GM19324 (cell line): ENCODE measurements around the gene UVSSA.

Source experiments
- ATAC-seq: cut with Tn5 transposase; IDR thresholded peaks from one replicate; pipeline ENCODE4 v1.9.1; 2021; ENCODE audit warnings: mild to moderate bottlenecking, moderate library complexity; ENCODE audit not compliant: unreplicated experiment, low FRiP score

UVSSA gene, protein sequence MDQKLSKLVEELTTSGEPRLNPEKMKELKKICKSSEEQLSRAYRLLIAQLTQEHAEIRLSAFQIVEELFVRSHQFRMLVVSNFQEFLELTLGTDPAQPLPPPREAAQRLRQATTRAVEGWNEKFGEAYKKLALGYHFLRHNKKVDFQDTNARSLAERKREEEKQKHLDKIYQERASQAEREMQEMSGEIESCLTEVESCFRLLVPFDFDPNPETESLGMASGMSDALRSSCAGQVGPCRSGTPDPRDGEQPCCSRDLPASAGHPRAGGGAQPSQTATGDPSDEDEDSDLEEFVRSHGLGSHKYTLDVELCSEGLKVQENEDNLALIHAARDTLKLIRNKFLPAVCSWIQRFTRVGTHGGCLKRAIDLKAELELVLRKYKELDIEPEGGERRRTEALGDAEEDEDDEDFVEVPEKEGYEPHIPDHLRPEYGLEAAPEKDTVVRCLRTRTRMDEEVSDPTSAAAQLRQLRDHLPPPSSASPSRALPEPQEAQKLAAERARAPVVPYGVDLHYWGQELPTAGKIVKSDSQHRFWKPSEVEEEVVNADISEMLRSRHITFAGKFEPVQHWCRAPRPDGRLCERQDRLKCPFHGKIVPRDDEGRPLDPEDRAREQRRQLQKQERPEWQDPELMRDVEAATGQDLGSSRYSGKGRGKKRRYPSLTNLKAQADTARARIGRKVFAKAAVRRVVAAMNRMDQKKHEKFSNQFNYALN

DNA sequence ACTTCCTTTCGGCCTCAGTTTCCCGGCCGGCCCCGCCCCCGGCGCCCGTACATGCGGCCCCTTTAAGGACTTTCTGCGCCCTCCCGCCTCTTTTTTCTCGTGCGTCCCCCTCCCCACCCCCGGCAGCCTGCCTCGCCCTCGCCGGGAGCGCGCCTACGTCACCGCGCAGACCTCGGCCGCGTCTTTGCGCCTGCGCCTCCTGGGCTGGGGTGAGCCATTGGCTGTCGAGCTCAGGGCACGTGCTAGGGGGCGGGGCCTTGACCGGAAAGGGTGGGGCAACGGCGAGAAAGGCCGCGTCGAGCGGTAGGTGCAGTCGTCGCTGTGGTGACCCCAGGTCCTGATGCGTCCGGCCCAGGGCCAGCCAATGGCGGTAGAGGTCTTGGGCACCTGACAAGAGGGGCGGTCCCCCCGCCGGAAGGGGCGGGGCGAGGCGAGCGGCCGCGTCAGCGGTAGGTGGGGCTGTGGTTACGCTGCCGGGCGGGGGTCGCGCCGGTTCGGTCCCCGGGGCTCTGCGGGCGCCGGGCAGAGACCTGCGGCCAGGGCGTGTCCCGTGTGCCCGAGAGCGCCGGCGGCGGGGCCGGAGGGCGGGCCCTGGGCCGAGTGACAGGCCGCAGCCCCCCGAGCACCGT, at the start of gene UVSSA:
UVSSA (plus strand) TSS at position 428 of the 629 bp plus-strand sequence. CDS start 884 bp downstream, outside the sequence.
- peak; percentile 97 for ATAC-seq

- no peak for ATAC-seq
These were observed 49.3 kb upstream of the UVSSA start for GRCh38 chr4:1297456-1298325.

DNA sequence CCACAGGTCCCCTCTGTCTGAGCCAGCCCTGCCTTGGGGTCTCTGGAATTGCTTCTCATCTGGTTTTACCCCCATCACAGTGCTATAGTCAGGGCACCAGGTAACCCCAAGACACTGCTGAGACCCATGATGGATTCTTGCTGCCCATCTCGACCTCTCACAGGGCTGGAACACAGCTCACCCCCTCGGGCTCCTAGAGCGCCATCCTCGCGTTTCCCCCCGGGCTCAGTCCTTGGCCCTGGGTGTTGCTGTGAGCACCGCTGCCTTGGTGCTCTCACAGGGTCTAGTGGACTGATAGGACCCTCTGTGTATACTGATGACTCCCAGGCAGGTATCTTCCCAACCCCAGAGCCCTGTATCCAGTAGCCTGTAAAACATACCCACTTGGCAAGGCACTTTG, 48.5 kb upstream of the UVSSA start:
- ATAC-seq: no peak

GRCh38 chr4:1299301-1299860, 47.6 kb upstream of the UVSSA start:
- ATAC-seq: no peak

- no peak for ATAC-seq
These were observed 46.2 kb upstream of the UVSSA start for GRCh38 chr4:1300466-1301455.

DNA sequence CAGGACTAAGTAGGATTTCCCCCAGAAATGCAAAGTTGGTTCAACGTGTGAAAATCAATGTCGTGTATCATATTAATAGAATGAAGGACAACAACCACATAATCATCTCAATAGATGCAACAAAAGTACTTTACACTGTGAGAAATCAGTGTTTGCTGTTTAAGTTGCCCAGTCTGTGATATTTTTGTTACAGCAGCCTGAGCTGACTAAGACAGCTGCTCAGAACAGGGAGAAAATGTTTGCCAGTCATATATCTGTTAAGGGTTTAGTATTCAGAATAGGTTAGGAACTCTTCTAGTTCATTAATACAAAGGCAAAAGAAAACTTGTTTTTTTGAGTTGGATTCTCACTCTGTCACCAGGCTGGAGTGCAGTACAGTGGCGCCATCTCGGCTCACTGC, 44.8 kb upstream of the UVSSA start:
- no peak for ATAC-seq

GRCh38 chr4:1305261-1305711, 41.7 kb upstream of the UVSSA start:
- ATAC-seq: no peak

DNA sequence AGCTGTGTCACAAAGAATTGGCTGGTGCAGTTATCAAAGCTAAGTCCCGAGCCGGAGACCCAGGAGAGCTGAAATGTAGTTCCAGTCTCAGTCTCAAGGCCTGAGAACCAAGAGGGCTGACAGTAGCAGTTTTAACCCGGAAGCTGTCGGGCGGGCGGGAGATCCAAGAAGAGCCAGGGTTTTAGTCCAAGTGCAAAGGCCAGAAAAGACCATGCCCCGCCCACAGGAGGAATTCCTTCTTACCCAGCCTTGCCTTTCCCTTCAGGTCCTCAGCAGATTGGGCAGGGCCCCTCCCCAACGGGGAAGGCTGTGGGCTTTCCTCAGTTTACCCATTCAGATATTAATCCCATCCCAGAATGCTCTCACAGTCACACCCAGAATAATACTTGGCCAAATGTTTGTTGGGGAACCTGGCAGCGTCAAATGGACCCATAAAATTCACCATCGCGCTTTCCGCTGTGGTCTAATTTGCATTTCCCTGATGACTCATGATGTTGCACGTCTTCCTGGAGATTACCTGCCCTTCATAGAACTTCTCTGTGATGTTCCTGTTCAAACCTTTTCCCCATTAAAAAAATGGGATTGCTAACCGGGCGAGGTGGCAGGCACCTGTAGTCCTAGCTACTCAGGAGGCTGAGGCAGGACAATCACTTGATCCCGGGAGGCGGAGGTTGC, 41.1 kb upstream of the UVSSA start:
- ATAC-seq: no peak

- no peak for ATAC-seq
These were observed 38.9 kb upstream of the UVSSA start for GRCh38 chr4:1307951-1308735.

- ATAC-seq: no peak
These were observed 37.6 kb upstream of the UVSSA start for GRCh38 chr4:1309261-1310010.

DNA sequence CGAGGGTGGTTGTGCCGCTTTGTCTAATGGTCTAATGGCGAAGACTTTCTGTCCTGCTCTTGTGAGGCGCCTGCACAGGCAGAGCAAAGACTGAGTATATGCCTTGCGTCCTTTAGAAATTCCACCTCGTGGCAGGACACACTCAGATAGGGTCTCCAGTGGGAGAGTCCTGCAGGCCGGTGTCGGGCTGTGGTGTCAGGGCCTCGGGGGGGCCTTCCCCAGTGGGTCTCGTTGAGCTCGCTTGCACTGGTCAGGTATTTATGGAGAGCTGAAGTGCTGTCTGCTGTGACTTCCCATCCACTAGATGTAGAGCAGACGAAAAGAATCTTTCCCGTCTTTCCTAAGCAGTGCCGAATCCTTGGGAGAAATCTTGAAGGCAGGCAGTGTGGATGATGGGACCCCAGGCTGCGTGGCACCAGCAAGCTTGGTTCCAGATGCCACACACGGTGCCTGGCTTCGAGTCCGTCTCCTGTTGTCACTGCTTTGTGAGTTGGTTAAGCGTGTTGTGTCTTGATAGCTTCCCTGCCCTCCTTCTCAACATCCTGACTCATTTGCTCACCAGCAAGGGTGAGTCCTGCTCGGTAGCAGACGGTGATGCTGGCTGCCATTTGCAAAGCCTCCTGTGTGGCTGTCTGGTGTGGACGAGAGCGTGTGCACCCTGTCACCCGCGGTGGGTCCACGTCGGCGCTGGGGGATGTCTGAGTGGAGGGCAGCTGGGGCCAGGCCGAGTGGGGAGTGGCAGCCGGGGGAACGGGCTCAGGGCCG, 36.8 kb upstream of the UVSSA start:
- no peak for ATAC-seq

- ATAC-seq: no peak
These were observed 36.0 kb upstream of the UVSSA start for GRCh38 chr4:1310796-1311631.

GRCh38 chr4:1312821-1313640, 34.0 kb upstream of the UVSSA start:
- ATAC-seq: no peak

- no peak for ATAC-seq
These were observed 31.7 kb upstream of the UVSSA start for GRCh38 chr4:1315306-1315705.
